GM10248 (cell line): ENCODE measurements around the gene HLX.

Source experiments
- CTCF ChIA-PET: fragments of 300-600 bp; sonication (Branson Sonifier 250); formaldehyde crosslinking; extraction: SDS; loops from one replicate; lab custom pipeline; 2021; ENCODE audit warnings: antibody characterized with exemption; lab: Yijun Ruan, JAX
- POLR2A ChIA-PET: fragments of 350-650 bp; sonication (Branson Sonifier 250); formaldehyde crosslinking; extraction: SDS; loops from one replicate; lab custom pipeline; 2020; ENCODE audit warnings: antibody characterized with exemption; lab: Yijun Ruan, JAX
- DNase-seq: peaks from one replicate; pipeline ENCODE4 v3.0.0; 2012; ENCODE audit errors: extremely low spot score
- CTCF ChIP-seq: IDR thresholded peaks from 2 replicates; pipeline ENCODE4 v1.5.1; 2012; ENCODE audit warnings: mild to moderate bottlenecking, low read depth; ENCODE audit errors: extremely low read depth, missing control alignments, control extremely low read depth

Gene HLX

DNA sequence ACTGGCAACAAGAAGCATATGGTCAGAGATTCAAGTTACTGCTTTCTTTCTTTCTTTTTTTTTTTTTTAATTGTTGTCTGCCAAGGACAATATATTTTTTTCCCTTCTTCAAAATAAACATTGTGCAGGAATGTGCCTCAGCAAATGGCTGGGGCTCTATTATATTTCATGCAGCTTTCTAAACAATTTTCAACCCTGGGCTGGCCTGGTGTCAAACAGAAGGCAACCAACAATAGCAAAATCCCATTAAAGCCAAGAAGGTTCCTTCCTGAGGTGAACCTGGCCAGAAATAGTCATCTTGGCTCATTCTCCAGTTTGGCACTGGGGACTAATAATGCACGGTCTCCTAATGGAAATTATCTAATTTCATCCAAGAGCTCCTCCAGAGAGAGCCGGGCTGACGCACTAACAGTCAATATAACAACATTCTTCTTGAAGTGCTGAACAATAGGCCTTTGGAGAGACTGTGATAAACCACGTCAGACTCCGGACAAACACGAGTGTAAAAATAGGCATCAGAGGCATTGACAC, 35.7 kb upstream of the HLX start:
- ChIA-PET POLR2A (no interaction called here), CTCF (no interaction called here)
- DNase-seq, result no peak
- TF ChIP-seq CTCF, result no peak

- CTCF ChIA-PET, result no interaction called here
- TF ChIP-seq CTCF, result no peak
- POLR2A ChIA-PET, result no interaction called here
- no peak for DNase-seq
Observed at GRCh38 chr1:220852408-220852807, 26.8 kb upstream of the HLX start.

DNA sequence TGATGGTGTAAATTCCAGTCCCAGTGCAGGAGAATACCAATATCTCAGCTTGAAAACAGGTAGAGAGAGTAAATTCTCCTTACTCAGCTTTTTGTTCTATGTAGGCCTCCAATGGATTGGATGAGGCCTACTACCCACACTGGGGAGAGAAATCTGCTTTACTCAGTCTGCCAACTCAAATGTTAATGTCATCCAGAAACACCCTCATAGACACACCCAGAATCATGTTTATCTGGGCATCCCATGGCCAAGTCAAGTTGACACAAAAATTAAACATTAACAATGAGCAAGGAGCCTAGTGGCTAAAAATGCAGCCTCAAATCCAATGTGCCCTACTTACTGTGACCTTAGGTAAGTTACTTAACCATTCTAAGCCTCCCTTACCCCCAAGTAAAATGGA, 6.9 kb upstream of the HLX start:
- DNase-seq, result no peak
- ChIA-PET POLR2A (no interaction called here), CTCF (interaction anchor here (8.4 kb wide), 1 partner anchor 331 kb away, joined by 78 read pairs; no protein-coding TSS in a partner anchor)
- TF ChIP-seq CTCF, result no peak

DNA sequence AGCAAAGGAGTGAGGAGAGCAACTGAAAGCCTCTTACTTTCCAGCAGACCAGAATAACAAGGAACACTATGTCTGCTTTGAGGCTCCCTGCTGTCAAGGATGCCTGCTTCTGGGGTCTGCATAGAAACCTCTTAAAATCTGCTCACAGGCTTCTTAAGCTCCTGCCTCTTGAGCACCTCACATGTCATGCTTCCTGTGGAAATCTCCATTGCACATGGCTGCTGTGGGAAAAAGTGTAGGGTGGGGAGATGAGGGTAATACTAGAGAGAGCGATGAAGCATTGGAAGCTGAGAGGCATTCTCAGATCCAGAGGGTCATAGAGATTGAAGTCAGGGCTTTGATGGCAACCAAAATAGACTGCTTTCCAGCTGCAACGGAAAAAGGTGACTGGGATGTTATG, 6.2 kb upstream of the HLX start:
- ChIA-PET CTCF (interaction anchor here (8.4 kb wide), 1 partner anchor 330 kb away, joined by 78 read pairs; no protein-coding TSS in a partner anchor), POLR2A (no interaction called here)
- DNase-seq, result no peak
- no peak for TF ChIP-seq CTCF

- POLR2A ChIA-PET, result no interaction called here
- TF ChIP-seq CTCF, result peak; percentile 69
- CTCF ChIA-PET, result interaction anchor here (0.8 to 8.4 kb wide), 4 partner anchors 195 to 562 kb away, joined by 3 to 78 read pairs (median 8); no protein-coding TSS in a partner anchor
- DNase-seq, result peak; percentile 51
Observed at GRCh38 chr1:220873868-220874655, 5.2 kb upstream of the HLX start.

GRCh38 chr1:220875260-220875659, 4.0 kb upstream of the HLX start:
- CTCF ChIA-PET, result interaction anchor here (1.0 to 8.4 kb wide), 7 partner anchors 18 to 1579 kb away, joined by 3 to 78 read pairs (median 4); no protein-coding TSS in a partner anchor
- TF ChIP-seq CTCF, result no peak
- POLR2A ChIA-PET, result no interaction called here
- DNase-seq, result no peak
